Effector CD8-positive, alpha-beta T cell (primary cell): ENCODE results near the gene CHMP1A.

Experiments used
- DNase-seq: peaks from one replicate; lab custom pipeline; 2025; lab: John Stamatoyannopoulos, UW

CHMP1A gene

DNA sequence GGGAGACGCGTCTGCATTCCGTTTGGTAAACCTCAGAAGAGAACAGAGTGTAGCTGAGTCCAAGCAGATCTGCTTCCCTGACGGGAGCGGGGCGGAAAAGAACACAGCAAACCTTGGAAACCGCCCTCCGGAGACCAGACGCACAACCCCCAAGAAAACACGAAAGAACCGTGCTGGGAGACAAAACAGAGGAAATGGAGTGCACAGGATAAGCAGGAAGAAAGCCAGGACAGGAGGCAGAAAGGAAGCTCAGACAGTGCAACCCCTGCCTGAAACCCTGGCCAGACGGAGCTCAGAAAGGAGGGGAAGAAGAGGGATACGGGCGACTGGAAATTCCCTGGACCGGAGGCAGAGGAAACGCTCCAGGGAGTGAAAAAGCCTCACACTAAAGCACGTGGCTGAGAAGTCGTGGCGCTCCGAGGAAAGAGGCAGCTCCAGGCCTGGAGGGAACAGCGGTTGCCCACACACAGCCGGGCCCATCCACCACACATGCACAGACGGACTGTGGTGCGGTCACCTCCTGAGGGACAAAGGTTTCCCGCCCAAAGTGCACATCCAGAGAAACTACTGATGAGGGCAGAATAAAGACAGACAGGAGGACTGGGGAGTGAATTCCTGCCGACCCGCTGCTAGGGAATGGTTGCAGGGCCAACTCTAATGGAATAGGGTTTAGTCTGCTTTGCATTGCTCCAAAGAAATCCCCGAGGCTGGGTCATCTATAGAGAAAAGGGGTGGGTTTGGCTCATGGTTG is 33.8 kb downstream of the CHMP1A start:
- DNase-seq: no peak

DNA sequence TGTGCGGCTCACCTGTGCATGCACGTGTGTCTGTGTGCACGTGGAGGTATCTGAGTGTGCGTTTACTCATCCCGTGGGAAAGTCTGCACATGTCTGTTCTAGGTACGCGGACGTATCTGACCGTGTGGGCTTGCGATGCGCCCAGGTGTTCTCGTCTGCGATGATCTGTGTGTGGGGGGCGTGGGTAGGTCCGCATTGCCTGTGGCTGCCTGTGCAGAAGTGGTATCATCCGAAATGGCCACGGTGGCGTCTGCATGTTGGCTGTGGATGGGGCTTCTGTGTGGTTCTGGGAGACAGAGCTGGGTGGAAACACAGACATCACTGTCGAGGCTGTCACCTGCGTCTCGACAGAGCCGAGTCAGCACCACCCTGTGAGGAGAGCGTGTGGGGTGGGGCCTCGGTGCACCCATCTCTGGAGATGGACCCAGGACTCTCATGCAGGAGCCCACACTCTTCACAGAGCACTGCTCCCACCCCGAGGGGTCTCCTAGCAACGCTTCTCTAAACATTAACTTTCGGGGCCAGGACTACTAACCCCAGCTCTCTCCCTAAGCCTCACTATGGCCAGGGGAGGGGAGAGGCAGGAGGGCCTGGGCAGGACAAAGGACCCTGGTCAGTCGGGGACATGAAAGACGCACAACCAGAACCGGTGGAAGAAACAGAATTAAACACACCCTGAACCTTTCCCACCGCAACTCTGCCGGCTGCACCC is 35.7 kb downstream of the CHMP1A start:
- no peak for DNase-seq

DNA sequence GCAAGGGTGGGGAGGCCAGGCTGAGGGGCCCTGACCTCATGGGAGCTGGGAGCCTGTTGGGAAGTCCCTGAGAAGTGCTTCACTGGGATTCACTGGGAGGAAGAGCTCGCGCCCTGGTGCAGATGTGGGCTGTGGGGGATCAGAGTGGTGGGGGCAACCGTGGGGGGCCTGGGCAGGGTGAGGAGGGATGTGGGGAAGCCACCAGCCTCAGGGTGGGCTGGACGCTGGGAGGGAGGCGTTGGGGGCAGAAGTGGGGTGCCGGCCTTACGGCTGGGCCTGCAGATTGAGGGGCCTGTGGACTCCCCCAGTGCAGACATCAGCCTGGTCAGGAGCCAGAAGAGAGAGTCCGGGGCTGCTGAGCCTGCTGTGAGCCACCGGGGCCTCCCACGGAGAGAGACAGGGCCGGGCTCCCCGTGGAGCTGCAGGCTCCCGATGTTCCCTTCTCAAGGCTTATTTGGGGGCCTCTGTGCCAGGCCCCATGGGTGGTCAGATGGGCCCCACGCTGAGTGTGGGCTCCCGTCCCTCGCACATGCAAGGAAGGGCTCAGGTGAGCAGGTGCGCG is 36.3 kb downstream of the CHMP1A start:
- DNase-seq: no peak

DNA sequence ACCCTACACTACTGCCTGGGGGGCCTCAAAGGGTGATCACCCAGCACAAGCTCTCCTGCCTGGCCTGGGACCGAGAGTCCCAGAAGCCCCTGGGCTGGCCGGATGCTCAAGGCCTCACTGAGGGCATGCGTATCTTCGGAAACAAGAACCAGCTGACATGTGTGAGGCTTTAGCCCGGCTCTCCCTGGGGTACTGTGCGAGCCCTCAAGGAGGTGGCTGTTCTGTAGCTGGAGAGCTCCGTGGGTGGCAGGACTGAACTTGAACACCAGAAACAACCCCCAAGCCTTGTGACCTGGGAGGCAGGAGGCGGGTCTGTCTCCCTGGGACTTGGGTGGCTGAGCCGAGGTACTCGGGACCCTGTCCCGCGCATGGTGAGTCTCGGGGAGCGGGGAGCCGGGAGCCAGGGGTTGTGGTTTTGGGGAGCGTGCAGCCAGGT is 37.1 kb downstream of the CHMP1A start:
- DNase-seq: no peak

DNA sequence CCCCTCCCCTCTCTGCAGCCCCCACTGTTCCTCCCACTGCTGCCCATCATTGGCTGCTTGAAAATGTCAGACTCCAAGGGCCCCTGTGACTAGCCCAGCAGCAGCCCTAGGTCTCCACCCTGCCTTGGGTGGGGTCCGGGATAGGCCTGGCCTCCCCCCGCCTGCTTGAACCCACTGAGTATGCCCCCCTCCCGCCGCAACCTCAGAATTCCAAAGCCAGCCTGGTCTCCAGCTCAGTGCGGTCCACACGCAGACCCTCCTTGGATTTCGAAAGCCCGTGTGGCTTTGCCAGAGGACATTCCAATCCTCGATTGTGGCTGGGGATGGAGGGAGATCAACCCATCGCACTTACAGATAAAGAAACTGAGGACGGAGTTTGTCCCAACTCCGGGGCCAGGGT is 37.7 kb downstream of the CHMP1A start:
- DNase-seq: no peak

DNA sequence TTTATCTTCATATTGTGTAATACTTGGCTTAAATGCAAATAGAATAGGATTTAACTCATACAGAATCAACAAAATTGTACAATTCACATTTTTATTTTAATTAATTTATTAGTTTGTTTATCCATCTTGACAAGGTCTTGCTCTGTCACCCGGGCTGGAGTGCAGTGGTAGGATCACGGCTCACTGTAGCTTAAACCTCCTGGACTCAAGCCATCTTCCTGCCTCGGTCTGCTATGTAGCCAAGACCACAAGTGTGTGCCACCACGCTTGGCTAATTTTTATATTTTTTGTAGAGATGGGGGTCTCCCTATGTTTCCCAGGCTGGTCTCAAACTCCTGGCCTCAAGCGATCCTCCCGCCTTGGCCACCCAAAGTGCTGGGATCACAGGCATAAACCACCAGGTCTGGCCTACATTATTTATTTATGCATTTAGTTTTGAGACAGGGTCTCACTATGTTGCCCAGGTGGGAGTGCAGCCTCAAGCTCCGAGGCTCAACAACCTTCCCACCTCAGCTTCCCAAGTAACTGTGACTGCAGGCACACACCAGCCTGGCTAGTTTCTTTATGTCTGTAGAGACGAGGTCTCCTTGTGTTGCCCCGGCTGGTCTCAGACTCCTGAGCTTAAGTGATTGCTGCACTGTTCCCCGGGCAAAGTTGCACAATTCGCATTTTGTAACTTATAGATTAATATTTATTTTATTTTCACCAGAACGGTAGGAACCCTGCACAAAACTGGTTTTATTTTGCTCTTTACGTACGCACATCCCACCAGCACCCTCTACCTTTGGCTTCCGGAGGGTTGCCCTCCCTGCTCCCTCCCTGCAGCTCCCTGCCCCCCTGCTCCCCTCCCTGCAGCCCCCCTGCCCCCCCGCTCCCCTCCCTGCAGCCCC is 39.2 kb downstream of the CHMP1A start:
- no peak for DNase-seq

DNA sequence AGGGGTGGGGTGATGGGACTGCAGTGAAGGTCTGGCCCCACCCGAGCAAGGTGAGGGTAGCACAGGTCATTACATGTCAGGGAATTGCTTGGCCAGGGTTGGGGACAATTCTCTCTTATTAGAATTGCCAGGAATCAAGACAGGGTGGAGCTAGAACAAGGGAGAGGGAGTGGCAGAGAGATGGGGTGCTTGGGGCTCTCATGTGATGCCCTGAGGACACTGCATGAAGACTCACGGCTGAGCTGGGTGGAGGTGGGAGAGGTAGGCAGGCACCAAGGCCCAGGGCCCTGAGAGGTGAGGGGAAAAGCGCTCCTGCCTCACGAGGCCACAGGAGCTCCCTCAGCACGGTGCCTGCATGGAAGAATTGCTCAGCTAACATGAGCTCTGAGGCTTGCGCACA is 40.5 kb downstream of the CHMP1A start:
- DNase-seq: no peak

DNA sequence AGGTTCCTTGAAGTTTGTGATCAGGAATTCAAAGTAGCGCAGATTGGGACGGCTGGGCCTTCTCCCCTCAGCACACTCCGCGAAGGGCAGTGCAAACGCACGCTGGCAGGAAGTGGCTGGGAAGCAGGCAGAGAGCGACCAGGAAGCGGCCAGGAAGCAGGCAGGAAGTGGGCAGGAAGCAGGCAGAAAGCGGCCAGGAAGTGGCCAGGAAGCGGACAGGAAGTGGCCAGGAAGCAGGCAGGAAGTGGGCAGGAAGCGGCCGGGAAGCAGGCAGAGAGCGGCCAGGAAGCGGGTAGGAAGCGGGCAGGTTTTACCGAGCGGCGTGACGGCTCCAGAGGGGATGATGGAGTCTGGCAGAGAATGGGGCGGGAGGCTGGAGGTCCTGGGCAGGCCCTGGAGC is 40.9 kb downstream of the CHMP1A start:
- DNase-seq: no peak

DNA sequence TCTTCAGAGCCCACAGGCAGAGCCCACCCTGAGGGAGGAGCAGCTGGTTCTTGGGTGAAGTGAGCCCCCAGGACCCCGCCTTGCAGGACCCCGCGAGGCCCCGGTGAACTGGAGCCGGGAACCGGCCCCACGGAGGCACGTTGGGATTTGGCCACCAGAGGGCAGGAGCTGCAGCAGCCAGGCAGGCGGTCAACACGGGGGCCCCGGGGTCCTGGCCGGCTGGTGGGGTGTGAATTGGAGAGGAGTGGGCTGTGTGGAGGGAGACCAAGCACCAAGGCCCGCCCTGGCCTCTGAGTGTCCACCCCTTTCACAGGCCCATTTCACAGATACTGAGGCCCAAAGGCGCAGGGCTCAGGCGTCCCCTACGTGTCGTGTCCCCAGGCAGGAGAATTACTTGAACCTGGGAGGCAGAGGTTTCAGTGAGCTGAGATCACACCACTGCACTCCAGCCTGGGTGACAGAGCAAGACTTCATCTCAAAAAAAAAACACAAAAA is 41.9 kb downstream of the CHMP1A start:
- DNase-seq: no peak

DNA sequence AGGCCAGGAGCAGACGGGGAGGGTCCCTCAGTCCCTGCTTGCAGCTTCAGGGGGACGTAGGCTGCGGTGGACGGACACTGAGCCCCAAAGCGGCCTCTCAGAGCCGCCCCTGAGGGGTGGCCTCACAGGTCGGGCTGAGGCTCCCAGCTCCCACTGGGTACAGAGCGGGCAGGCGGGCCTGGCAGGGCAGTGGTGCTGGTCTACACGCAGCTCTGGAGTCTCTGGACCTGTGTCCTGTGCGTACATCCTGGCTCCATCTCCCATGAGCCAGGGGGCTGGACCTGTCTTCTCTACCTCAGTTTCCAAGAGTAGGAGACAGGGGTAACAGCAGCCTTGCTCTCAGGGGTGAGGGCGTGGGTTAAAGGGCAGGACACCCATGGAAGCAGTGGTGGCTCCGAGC is 42.3 kb downstream of the CHMP1A start:
- DNase-seq: no peak

DNA sequence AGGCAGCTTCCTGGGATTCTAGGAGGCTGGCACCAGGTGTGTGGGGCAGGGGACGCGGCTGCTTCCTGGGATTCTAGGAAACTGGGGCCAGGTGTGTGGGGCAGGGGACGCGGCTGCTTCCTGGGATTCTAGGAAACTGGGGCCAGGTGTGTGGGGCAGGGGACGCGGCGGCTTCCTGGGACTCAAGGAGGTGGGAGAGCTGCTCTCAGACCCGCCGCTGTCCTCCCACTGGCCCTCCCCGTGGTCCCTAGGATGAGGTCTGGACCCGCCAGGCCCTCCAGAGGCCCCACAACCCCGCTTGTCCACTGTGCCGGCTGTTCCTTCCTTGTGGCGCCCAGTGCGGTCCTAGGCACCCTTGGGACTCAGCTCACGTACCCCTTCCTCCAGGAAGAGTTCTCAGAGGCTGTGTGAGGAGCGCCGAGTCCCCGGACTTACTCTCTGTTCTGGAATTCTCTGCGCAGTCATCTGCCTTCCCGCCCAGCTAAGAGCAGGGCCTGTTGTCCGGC is 43.5 kb downstream of the CHMP1A start:
- no peak for DNase-seq

DNA sequence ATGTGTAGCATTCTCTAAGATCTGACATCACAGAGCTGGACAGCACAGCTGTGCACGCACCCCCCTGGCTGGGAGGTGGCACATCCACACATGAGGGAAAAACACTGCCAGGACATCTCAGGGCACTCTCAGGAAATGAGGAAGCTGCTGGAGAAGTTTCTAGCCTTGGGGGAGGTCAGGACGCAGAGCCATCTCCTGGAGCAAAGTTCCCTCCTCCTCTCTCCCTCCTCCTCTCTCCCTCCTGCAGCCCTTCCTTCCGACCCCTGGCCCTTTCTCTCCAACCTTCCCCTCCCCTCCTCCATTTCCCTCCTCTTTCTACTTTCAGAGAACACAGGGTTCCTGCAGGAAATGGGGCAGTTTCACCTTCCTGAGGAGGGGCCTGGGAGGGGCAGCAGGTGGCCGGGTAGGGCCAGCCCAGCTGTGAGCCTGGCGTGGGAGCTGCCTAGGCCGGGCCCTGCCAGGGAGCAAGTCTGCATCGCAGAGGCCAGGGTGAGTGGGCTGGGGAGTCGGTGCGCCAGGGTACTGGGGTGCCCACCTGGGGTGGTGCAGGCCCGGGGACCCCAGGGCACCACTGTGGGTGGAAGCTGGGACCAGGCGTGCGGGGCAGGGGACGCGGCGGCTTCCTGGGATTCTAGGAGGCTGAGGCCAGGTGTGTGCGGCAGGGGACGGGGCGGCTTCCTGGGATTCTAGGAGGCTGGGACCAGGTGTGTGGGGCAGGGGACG is 44.1 kb downstream of the CHMP1A start, which contains the start of gene DPEP1:
TSS of gene DPEP1 (plus strand) at position 412 of the 723 bp plus-strand sequence. CDS start 16,769 bp downstream, outside the sequence.
- no peak for DNase-seq

DNA sequence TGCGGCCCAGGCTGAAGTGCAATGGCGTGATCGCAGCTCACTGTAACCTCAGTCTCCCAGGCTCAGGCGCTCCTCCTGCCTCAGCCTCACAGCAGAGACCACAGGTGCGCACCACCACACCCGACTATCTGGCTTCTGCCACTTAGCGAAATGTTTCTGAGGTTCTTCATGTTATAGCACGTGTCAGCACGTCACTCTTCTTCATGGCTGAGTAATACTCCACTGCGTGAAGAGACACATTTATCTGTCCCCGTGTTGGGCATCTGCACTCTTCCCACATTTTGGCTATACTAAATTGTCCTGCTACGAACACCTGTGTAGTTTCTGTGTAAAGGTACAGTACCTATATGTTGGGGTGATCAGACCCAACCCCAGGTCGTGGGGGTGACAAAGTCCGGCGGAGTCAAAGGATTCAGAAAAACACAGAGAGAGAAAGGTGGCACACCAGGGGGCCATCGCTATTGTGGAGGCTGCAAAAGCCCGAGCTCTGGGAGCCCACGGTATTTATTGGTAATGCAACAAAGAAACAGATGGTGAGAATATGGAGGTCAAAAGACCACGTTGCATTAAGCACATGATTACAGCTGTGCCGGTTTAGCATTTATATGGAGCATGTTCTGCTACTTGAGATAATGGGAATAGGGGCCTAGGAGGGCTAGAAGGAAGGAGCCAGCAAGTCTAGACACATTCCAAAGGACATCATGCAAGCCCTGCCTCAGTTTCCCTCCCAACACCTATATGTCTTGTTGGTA is 44.9 kb downstream of the CHMP1A start:
- no peak for DNase-seq

DNA sequence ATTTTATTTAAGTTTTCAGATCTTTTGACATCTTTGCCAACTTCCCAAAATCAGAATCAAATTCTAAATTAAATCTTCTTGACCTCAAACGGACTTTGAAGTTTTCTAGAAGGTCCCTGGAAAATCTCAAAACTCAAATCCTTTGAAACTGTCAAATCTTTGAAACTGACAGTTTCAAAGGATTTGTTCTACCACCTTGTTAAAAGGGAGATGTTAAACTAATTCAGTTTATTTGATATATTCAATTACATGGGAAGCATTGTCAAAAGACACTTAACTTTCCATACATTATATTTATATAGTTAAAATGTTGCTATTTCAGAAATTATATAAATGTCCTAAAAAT is 47.4 kb downstream of the CHMP1A start:
- DNase-seq: no peak

DNA sequence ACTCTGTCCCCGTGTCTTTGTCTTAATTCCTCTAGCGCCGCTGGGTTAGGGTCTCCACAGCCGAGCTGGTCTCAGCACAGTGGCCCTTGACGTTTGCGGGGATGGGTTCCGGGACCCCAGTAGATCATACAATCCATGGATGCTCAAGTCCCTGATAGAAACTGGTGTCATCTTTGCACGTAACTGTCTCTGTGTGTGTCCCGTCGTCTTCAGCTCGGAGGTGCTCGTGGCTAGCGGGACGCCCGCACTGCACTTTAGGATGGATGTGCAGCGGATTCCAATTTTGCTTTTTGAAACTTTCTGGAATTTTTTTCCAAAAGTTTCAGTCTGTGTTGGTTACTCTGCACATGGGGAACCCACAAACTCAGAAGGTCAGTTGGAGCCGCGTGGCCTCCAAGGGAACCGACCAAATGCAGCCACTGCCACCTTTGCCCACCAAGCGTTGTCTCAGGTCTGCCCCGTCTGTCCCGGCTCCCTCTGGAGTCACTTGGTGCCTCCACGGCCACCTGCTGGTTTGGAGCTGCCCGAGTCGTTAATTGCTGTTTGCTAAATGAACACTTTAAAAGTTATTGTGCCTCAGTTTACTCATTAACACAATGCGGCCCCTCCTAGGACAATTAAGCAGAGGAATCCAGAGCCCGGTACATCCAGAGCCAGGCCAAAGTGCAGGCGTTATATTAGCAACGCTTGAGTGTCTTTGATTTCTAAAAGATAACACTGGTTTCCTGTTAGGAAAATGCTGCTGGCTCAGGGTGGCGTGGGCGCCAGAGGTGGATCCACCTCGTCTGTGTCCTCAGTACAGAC is 49.4 kb downstream of the CHMP1A start:
- DNase-seq: no peak

DNA sequence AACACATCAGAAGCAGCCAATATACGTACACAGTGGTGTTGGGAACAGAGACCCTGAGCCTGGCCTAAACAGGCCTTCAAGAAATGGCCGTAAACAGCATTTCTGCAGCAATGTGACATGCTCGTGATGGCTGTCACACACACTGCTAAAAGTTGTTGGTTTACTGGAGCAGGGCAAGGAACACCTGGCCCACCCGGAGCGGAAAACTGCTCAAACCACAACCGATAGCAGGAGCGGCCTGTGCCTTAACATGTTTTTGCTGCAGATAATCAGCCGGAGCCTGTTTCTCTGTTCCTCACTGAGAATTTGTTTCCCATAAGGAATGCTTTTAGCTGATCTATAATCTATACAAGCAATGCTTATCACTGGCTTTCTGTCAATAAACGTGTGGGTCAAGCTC is 50.1 kb downstream of the CHMP1A start:
- no peak for DNase-seq

DNA sequence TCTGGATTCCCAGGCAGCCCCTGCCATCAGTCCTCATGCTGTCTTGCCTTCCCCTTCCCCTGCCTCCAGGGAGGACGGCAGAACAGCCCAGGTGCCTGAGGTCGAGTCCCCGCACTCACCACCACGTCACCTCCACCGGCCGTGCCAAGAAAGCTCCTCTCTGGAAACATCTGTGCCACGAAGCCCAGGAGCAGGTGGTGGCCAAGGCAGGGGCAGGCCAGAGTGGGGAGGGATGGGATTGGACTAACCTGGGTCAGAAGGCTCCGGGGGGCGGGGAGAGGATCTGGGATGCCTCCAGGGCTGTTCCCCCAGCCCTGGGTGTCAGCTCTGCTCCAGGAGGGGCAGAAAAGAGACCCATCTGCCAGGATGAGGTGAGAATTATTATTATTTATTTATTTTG is 51.5 kb downstream of the CHMP1A start:
- no peak for DNase-seq

DNA sequence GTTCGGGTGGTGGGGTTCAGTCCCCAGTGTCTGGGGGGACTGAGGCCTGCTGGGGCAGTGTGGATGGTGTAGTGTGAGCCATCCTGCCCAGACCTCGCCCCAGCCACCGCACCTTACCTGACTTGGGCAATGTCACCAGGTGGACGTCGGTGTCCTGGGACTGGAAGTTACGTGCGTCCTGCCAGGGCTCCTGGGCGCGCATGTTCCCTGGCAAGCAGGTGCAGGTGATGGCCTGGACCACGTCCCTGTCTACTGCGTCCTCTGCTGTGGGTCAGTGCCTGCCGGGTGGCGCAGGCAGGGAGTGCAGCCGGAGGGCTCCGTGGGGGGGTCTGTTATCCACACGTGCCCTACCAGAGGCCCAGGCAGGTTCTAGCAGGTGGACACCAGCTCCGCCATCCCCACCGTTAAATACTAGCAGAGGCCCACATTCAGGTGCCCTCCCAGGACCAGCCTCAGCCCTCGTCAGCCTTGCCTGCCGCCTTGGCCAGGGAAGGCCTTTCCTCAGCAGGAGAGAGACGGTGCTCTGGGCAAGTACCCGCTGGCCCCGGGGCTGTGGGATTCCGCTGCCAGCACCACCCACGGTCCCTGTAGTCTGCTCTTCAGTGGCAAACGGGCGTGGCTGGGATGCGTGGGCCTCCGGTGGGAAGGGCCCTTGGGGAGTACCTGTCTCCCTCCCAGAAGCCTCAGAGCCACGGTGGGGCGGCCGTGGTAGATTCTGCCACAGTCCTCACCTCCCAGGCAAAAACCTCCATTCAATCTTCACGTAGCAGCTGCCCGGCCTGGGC is 52.1 kb downstream of the CHMP1A start:
- DNase-seq: no peak

DNA sequence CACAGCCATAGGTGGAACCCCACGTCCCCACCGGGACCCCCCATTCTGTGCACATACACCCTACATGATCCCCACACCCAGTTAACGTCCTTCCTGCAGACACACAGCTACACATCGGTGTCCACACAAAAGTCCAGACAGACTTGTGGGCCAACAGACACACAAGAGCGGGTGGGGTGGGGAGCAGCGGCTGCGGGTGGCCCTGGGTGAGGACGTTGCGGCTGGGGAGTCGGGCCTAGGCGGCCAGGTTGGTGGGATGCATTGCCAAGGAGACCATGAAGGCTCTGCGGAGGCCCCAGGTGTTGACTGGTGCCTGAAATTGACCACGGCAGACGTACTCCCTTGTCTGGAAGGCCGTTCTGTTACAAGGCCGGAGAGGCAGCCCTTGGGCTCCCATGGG is 52.7 kb downstream of the CHMP1A start:
- DNase-seq: no peak
